ENCODE data around the gene ZCCHC8. TPM values are rescaled to one million over a fixed set of nuclear protein-coding genes. Genes with fewer than 3 reads are reported as not detected.
"Not testable (repeated sequence)": the region's sequence is repeated elsewhere in the genome, so short reads cannot be mapped to it uniquely, and the experiment has no call there.

Gene ZCCHC8
- total RNA-seq, 1 donor from 2014 or later: 14.9 TPM

- DNase-seq (ENCODE audit: low spot score): not testable (repeated sequence)
Measured at GRCh38 chr12:122513028-122513427, 12.3 kb upstream of the ZCCHC8 start.

DNA sequence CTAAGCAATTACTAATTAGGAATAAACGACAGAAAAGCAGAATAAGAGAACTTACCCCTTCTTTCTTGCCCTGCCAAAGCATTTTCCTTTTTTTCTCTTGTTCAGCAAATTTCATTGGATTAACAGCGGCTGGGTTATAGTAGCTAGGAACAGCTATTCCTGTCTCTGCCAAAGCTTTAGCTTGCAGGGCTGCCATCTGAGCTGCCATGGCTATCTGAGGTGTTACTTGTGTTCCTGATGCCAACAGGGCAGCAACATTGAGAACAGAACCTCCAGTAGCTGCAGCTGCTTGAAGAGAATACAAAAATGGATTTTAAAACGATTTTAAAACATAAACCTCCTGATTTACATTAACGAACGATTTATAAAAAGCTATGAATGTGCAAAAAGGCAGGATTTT lies 7.4 kb upstream of the ZCCHC8 start:
- DNase-seq (ENCODE audit: low spot score): no peak

GRCh38 chr12:122506393-122506938 lies 5.7 kb upstream of the ZCCHC8 start:
- no peak for DNase-seq (ENCODE audit: low spot score)

DNA sequence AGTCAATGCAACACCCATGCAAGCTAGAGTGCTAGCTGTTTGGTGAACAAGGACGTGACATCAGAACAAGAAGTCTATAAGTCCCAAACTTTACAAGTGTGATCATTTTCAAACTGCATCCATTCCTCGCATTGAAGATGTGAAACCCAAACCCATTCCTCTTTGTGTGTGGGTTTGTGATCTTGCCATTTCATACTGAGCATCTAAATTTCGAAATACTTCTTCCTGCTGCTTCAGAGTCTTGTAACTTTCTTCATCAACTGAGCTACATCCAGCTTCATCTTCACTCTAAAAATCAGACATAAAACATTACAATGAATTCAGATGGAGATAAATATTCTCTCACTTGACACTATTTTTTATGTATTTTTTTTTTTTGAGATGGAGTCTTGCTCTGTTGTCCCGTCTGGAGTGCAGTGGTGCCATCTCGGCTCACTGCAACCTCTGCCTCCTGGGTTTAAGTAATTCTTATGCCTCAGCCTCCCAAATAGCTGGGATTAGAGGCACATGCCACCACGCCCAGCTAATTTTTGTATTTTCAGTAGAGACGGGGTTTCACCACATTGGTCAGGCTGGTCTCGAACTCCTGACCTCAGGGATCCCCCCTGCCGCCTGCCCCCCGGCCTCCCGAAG lies 4.8 kb upstream of the ZCCHC8 start:
- no peak for DNase-seq (ENCODE audit: low spot score)

GRCh38 chr12:122503783-122504590 lies 3.3 kb upstream of the ZCCHC8 start:
- DNase-seq (ENCODE audit: low spot score): no peak

DNA sequence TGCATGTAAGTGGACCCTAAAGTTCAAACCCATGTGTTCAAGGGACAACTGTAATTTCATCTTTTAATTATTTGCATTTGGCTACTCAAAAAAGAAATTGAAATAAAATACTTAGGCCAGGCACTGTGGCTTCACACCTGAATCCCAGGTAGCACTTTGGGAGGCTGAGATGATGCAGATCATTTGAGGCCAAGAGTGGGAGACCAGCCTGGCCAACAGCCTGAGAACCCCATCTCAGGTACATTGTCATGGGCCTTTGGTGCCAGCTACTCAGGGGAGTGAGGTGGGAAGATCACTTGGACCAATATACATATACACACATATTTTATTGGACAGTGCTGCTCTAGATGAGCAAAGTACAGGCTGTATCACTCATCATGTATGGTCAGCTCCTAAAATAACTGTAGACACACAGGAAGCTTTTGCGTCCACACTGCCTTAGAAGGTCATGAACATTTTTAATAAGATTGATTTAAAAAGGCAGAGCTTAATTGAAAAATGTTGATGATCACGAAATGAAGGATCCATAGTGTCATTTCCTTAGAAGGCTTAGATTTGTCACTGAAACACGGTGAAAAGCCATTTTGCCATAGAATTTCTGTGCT lies 2.5 kb upstream of the ZCCHC8 start:
- DNase-seq (ENCODE audit: low spot score): no peak

- DNase-seq (ENCODE audit: low spot score): no peak
Measured at GRCh38 chr12:122501489-122501989, 807 bp upstream of the ZCCHC8 start.

DNA sequence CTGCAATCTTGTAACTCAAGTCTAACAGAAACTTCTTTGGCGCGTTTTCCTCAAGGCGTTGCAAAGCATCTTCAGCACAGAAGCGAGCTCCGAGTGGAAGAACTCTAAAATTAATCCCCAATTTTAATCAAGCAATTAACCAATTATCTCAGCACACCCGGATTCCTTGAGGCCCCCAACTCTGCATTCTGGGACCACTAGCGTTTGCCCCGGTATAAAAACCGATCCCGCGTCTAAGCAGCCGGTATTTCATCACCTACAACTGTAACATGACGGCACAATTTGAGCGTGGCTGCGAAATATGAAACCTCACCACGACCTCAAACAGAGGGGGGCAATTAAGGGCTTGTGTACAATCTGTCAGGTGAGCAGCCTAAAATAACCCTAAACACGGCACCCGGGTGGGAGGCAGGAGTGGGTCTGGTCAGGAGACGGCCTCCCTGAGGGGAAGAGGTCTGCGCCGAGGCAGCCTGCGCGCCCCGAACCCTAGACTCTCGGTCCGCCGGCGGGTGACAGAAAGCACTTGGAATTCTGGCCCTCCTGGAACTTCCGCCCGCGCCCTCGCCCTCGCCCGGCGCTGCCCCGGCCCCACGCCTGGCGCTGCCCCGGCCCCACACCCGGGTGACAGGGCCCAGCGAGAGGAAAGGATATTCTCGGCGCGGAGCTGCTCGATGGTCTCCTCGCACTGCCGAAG lies 594 bp downstream of the ZCCHC8 start:
- no peak for DNase-seq (ENCODE audit: low spot score)

- DNase-seq (ENCODE audit: low spot score): peak; percentile 8
Measured at GRCh38 chr12:122495258-122495657, 5.5 kb downstream of the ZCCHC8 start.

GRCh38 chr12:122493222-122493621 lies 7.5 kb downstream of the ZCCHC8 start:
- DNase-seq (ENCODE audit: low spot score): peak; percentile 16

- DNase-seq (ENCODE audit: low spot score): no peak
Measured at GRCh38 chr12:122491991-122492390, 8.7 kb downstream of the ZCCHC8 start.

- no peak for DNase-seq (ENCODE audit: low spot score)
Measured at GRCh38 chr12:122489038-122489437, 11.7 kb downstream of the ZCCHC8 start.

DNA sequence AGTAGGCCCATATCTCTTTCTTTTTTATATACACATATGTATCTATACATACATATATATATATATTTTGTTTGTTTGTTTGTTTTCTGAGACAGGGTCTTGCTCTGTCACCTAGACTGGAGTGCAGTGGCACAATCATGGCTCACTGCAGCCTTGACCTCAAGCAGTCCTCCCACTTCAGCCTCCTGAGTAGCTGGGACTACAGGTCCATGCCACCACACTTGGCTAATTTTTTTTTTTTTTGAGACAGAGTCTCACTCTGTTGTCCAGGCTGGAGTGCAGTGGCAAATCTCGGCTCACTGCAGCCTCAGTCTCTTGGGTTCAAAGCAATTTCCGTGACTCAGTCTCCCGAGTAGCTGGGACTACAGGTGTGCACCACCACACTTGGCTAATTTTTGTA lies 12.9 kb downstream of the ZCCHC8 start:
- peak; percentile 22 for DNase-seq (ENCODE audit: low spot score)

- peak; percentile 9 for DNase-seq (ENCODE audit: low spot score)
Measured at GRCh38 chr12:122486805-122487426, 13.8 kb downstream of the ZCCHC8 start.

DNA sequence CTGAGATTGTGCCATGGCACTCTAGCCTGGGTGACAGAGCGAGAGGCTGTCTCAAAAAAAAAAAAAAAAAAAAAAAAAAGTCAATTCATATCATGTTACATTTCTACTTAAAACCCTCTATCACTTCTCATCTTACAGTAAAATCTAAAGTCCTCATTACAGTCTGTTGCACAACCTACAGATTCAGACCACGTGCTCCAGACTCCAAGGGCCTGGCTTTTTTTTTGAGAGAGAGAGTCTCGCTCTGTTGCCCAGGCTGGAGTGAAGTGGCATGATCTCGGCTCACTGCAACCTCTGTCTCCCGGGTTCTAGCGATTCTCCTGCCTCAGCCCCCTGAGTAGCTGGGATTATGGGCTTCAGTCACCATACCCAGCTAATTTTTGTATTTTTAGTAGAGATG lies 14.4 kb downstream of the ZCCHC8 start:
- not testable (repeated sequence) for DNase-seq (ENCODE audit: low spot score)

- not testable (repeated sequence) for DNase-seq (ENCODE audit: low spot score)
Measured at GRCh38 chr12:122484385-122484784, 16.3 kb downstream of the ZCCHC8 start.

GRCh38 chr12:122483969-122484368 lies 16.8 kb downstream of the ZCCHC8 start:
- DNase-seq (ENCODE audit: low spot score): peak; percentile 12

GRCh38 chr12:122481861-122482260 lies 18.9 kb downstream of the ZCCHC8 start:
- DNase-seq (ENCODE audit: low spot score): no peak

DNA sequence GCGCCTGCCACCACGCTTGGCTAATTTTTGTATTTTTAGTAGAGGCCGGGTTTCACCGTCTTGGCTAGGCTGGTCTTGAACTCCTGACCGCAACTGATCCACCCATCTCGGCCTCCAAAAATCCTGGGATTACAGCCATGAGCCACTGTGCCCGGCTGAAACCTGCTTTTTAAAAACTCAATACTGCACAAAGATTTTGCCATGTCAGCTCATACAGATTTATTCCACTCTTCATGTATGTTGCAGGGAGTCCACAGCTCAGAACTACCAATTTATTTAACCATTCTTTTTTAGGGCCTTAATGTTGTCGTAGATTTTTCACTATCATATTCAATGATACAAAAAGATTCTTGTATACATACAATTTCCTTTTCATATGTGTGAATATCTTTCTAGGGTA lies 20.0 kb downstream of the ZCCHC8 start:
- DNase-seq (ENCODE audit: low spot score): no peak

DNA sequence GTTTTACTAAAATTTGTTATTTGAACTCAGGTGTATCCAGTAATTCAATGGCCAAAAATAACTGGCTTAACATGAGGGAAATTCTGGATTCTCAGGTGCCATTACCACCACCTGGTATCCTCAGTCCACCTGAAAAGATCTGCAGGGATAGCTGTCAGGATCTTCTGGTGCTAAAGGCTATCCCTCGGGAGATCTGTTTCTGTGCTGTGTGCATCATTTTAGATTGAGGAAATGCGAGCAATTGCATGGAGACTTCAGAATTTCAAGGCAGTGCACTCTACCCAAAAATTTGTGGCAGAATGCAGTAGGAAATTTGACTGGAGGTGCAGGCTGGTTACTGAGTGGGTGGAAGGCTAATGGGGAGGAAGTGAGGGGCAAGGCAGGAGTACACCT lies 26.4 kb downstream of the ZCCHC8 start:
- no peak for DNase-seq (ENCODE audit: low spot score)

Measured in mesenteric fat pad (tissue), 1 donor.